DND-41 (cell line): ENCODE data around the gene KDM4F.

Source experiments
- CTCF ChIP-seq: IDR thresholded peaks from 2 replicates; pipeline ENCODE4 v1.5.1; 2012; ENCODE audit warnings: borderline replicate concordance, low read length, moderate library complexity, mild to moderate bottlenecking; ENCODE audit not compliant: poor library complexity, severe bottlenecking; ENCODE audit errors: extremely low read depth
- EZH2 ChIP-seq: IDR thresholded peaks from 3 replicates; pipeline ENCODE4 v1.6.1; 2012; ENCODE audit warnings: borderline replicate concordance, low read depth, mild to moderate bottlenecking, moderate library complexity, low read length, inconsistent platforms; ENCODE audit not compliant: severe bottlenecking

DNA sequence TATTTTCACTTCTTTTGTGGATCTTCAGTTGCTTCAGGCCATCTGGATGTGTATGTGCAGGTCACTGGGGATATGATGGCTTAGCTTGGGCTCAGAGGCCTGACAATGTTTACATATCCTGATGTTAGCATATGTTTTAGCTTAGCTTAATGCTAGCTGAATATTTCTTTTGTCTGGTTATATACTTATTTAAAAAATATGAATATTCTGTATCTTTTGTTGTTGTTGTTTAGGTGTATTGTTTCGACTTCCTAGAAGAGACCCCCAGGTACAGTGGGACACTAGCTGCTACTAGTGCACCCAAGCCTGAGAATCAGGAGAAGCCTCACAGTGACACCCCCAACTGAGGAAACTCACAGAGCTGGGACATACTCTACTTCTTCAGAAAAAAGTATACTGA, 24.3 kb upstream of the KDM4F start, which contains the start of gene KDM4E:
- TF ChIP-seq CTCF (no peak), EZH2 (no peak)
